HG02642 (cell line): Measurements from ENCODE around the gene EGR2.
"Not testable (repeated sequence)": the region's sequence is repeated elsewhere in the genome, so short reads cannot be mapped to it uniquely, and the experiment has no call there.

Source experiments
- ATAC-seq: cut with Tn5 transposase; IDR thresholded peaks from one replicate; pipeline ENCODE4 v1.9.1; 2021; ENCODE audit warnings: mild to moderate bottlenecking; ENCODE audit not compliant: unreplicated experiment, poor library complexity

EGR2 gene

GRCh38 chr10:62801871-62802270 lies 14.3 kb downstream of the EGR2 start:
- no peak for ATAC-seq

- ATAC-seq = no peak
These were observed 19.3 kb downstream of the EGR2 start for GRCh38 chr10:62796896-62797295.

- no peak for ATAC-seq
These were observed 20.4 kb downstream of the EGR2 start for GRCh38 chr10:62795762-62796161.

- no peak for ATAC-seq
These were observed 21.1 kb downstream of the EGR2 start for GRCh38 chr10:62795100-62795499.

GRCh38 chr10:62794306-62794705 lies 21.9 kb downstream of the EGR2 start:
- no peak for ATAC-seq

GRCh38 chr10:62792261-62792660 lies 23.9 kb downstream of the EGR2 start:
- no peak for ATAC-seq

GRCh38 chr10:62790571-62790970 lies 25.6 kb downstream of the EGR2 start:
- ATAC-seq = no peak

- no peak for ATAC-seq
These were observed 26.1 kb downstream of the EGR2 start for GRCh38 chr10:62790019-62790555.

GRCh38 chr10:62788861-62789467 lies 27.2 kb downstream of the EGR2 start:
- ATAC-seq = no peak

- ATAC-seq = not testable (repeated sequence)
These were observed 27.9 kb downstream of the EGR2 start for GRCh38 chr10:62788285-62788684.

GRCh38 chr10:62784537-62784936 lies 31.6 kb downstream of the EGR2 start:
- not testable (repeated sequence) for ATAC-seq

- ATAC-seq = peak; percentile 95
These were observed 36.5 kb downstream of the EGR2 start for GRCh38 chr10:62779487-62780248.

GRCh38 chr10:62778125-62778524 lies 38.0 kb downstream of the EGR2 start:
- ATAC-seq = peak; percentile 45

GRCh38 chr10:62772186-62772974 lies 43.8 kb downstream of the EGR2 start:
- no peak for ATAC-seq

GRCh38 chr10:62769574-62770242 lies 46.5 kb downstream of the EGR2 start:
- peak; percentile 79 for ATAC-seq

GRCh38 chr10:62766386-62766785 lies 49.8 kb downstream of the EGR2 start:
- no peak for ATAC-seq

GRCh38 chr10:62765726-62766125 lies 50.4 kb downstream of the EGR2 start:
- no peak for ATAC-seq

GRCh38 chr10:62764011-62764410 lies 52.2 kb downstream of the EGR2 start:
- no peak for ATAC-seq

GRCh38 chr10:62763155-62763554 lies 53.0 kb downstream of the EGR2 start:
- no peak for ATAC-seq
